Common myeloid progenitor, CD34-positive (primary cell): ENCODE data around the gene TRPM4.

ENCODE experiments used
- CTCF ChIA-PET: fragments of 350-600 bp; sonication (Branson Sonifier 250); formaldehyde crosslinking; loops from one replicate; lab custom pipeline; 2021; ENCODE audit warnings: antibody characterized with exemption; lab: Charles Lee
- POLR2A ChIA-PET: fragments of 350-600 bp; sonication (Branson Sonifier 250); formaldehyde crosslinking; loops from one replicate; lab custom pipeline; 2021; ENCODE audit warnings: antibody characterized with exemption; lab: Charles Lee
- DNase-seq, 3 donors: peaks; one replicate each; pipeline versions ENCODE4 v3.0.0 to v3.0.0-alpha.2; 2013
- H3K27ac ChIP-seq, 2 experiments: 1 replicate in 1 of 2; 2 replicates in 1 of 2; pipeline ENCODE4 v1.7.0; 2013; ENCODE audit warnings: inconsistent platforms in 2 of 2, low read length in 2 of 2, mild to moderate bottlenecking in 2 of 2, low read depth in 1 of 2, moderate library complexity in 1 of 2; ENCODE audit not compliant: severe bottlenecking in 2 of 2, insufficient read depth in 1 of 2, poor library complexity in 1 of 2
- H3K27me3 ChIP-seq, 5 experiments: replicated peaks in 2 of 5; 1 replicate in 3 of 5; 2 replicates in 2 of 5; pipeline versions ENCODE4 v1.6.1 to v1.7.0; 2013; ENCODE audit warnings: low read length in 4 of 5, mild to moderate bottlenecking in 2 of 5, moderate library complexity in 2 of 5, inconsistent platforms in 1 of 5; ENCODE audit not compliant: insufficient read depth in 5 of 5, control insufficient read depth in 4 of 5
- H3K36me3 ChIP-seq, 4 experiments: 1 replicate in 2 of 4; 2 replicates in 2 of 4; pipeline versions ENCODE4 v1.6.1 to v1.7.0; 2013; ENCODE audit warnings: low read length in 3 of 4, control low read depth in 1 of 4, mild to moderate bottlenecking in 1 of 4; ENCODE audit not compliant: control insufficient read depth in 4 of 4, insufficient read depth in 4 of 4
- H3K4me1 ChIP-seq, 4 experiments: 1 replicate in 3 of 4; 2 replicates in 1 of 4; pipeline versions ENCODE4 v1.6.1 to v1.7.1; 2013; ENCODE audit warnings: low read length in 3 of 4, mild to moderate bottlenecking in 3 of 4, control low read depth in 1 of 4, inconsistent platforms in 1 of 4, moderate library complexity in 1 of 4; ENCODE audit not compliant: control insufficient read depth in 4 of 4, insufficient read depth in 4 of 4; ENCODE audit errors: control extremely low read depth in 1 of 4
- H3K4me3 ChIP-seq, 7 experiments: 1 replicate in 4 of 7; 2 replicates in 3 of 7; pipeline versions ENCODE4 v1.5.1 to v1.7.0; 2013; ENCODE audit warnings: mild to moderate bottlenecking in 7 of 7, low read length in 6 of 7, moderate library complexity in 6 of 7, inconsistent platforms in 2 of 7, low read depth in 2 of 7, control low read depth in 1 of 7; ENCODE audit not compliant: insufficient read depth in 4 of 7, control insufficient read depth in 1 of 7; ENCODE audit errors: extremely low read depth in 1 of 7
- H3K9me3 ChIP-seq, 5 experiments: 1 replicate in 4 of 5; 2 replicates in 1 of 5; pipeline versions ENCODE4 v1.6.1 to v1.7.1; 2013; ENCODE audit warnings: low read length in 4 of 5, mild to moderate bottlenecking in 2 of 5, inconsistent platforms in 1 of 5, low read depth in 1 of 5, moderate library complexity in 1 of 5; ENCODE audit not compliant: control insufficient read depth in 4 of 5, insufficient read depth in 2 of 5; ENCODE audit errors: control extremely low read depth in 1 of 5
- WGBS: methylation state at CpG from one replicate; pipeline ENCODE4 v1.1.5; 2013; ENCODE audit not compliant: insufficient coverage; 5-methylcytosine and 5-hydroxymethylcytosine counted together

TRPM4 gene

GRCh38 chr19:49132974-49133609, 24.5 kb upstream of the TRPM4 start:
- ChIA-PET CTCF (interaction anchor here (0.8 to 3.3 kb wide), 4 partner anchors 12 to 35 kb away, joined by 3 to 11 read pairs (median 4); partner anchors contain the start of gene LIN7B), POLR2A (interaction anchor here (0.5 kb wide), 1 partner anchor 61 kb away, joined by 3 read pairs; the partner anchor contains the start of gene KCNA7)
- Histone ChIP-seq H3K9me3 (peaks cover 0 to 2% (median 0%) of the 10 kb centered on the region in 5 experiments), H3K4me1 (peaks cover 0 to 23% (median 15%) of the 10 kb centered on the region in 4 experiments), H3K36me3 (no peaks in the 10 kb centered on the region), H3K4me3 (peak overlapping the region in 5 of 7 experiments; percentile 30 to 83 (median 61)), H3K27me3 (peaks cover 0 to 5% (median 0%) of the 10 kb centered on the region in 5 experiments), H3K27ac (no peak overlapping the region)
- DNase-seq = peak; percentile 50 to 68 (median 55)
- 48% methylated on average over 32 of the region's 49 CpGs for WGBS

GRCh38 chr19:49133621-49134454, 23.8 kb upstream of the TRPM4 start:
- Histone ChIP-seq H3K9me3 (peaks cover 0 to 2% (median 0%) of the 10 kb centered on the region in 5 experiments), H3K36me3 (no peaks in the 10 kb centered on the region), H3K4me3 (peak overlapping the region in 5 of 7 experiments; percentile 30 to 83 (median 61)), H3K27me3 (peaks cover 0 to 5% (median 0%) of the 10 kb centered on the region in 5 experiments), H3K4me1 (peaks cover 0 to 19% (median 8%) of the 10 kb centered on the region in 4 experiments), H3K27ac (no peak overlapping the region)
- WGBS = 35% methylated on average over 41 of the region's 42 CpGs
- ChIA-PET CTCF (interaction anchor here (0.8 to 3.3 kb wide), 8 partner anchors 11 to 88 kb away, joined by 3 to 15 read pairs (median 4); partner anchors contain the start of gene LIN7B), POLR2A (interaction anchor here (0.5 kb wide), 1 partner anchor 62 kb away, joined by 3 read pairs; the partner anchor contains the start of gene KCNA7)
- DNase-seq = peak; percentile 62 to 70 (median 63)

- Histone ChIP-seq H3K27ac (no peak overlapping the region), H3K27me3 (peaks cover 0 to 2% (median 0%) of the 10 kb centered on the region in 5 experiments), H3K4me1 (peaks cover 0 to 18% (median 8%) of the 10 kb centered on the region in 4 experiments), H3K4me3 (no peak overlapping the region), H3K36me3 (no peaks in the 10 kb centered on the region), H3K9me3 (no peaks in the 10 kb centered on the region)
- no peak for DNase-seq
- 100% methylated on average over 2 of the region's 5 CpGs for WGBS
- ChIA-PET CTCF (interaction anchor here (1.2 to 3.2 kb wide), 4 partner anchors 10 to 38 kb away, joined by 3 to 15 read pairs (median 6); no protein-coding TSS in a partner anchor), POLR2A (no interaction called here)
Observed at GRCh38 chr19:49135686-49136085, 21.9 kb upstream of the TRPM4 start.

GRCh38 chr19:49136771-49137171, 20.8 kb upstream of the TRPM4 start:
- Histone ChIP-seq H3K4me3 (no peak overlapping the region), H3K27ac (no peak overlapping the region), H3K36me3 (no peaks in the 10 kb centered on the region), H3K4me1 (peaks cover 0 to 18% (median 8%) of the 10 kb centered on the region in 4 experiments), H3K27me3 (peaks cover 0 to 2% (median 0%) of the 10 kb centered on the region in 5 experiments), H3K9me3 (no peaks in the 10 kb centered on the region)
- no peak for DNase-seq
- ChIA-PET CTCF (interaction anchor here (1.2 to 3.2 kb wide), 3 partner anchors 9 to 39 kb away, joined by 3 to 15 read pairs (median 4); no protein-coding TSS in a partner anchor), POLR2A (no interaction called here)
- WGBS = 100% methylated on average over 8 of the region's 10 CpGs

GRCh38 chr19:49140951-49141350, 16.6 kb upstream of the TRPM4 start:
- H3K9me3 ChIP-seq = no peaks in the 10 kb centered on the region
- no peak for DNase-seq
- 87% methylated on average over 7 of the region's 7 CpGs for WGBS
- ChIA-PET CTCF (interaction anchor here (1.5 to 2.3 kb wide), 2 partner anchors 35 to 43 kb away, joined by 5 to 7 read pairs; no protein-coding TSS in a partner anchor), POLR2A (no interaction called here)
- H3K27ac ChIP-seq = no peak overlapping the region
- peaks cover 0 to 15% (median 11%) of the 10 kb centered on the region in 4 experiments for H3K4me1 ChIP-seq
- no peak overlapping the region for H3K4me3 ChIP-seq
- peaks cover 0 to 2% (median 0%) of the 10 kb centered on the region in 5 experiments for H3K27me3 ChIP-seq
- no peaks in the 10 kb centered on the region for H3K36me3 ChIP-seq

GRCh38 chr19:49141352-49141751, 16.2 kb upstream of the TRPM4 start:
- H3K27ac ChIP-seq = no peak overlapping the region
- DNase-seq = no peak
- CTCF ChIA-PET = interaction anchor here (0.7 to 1.5 kb wide), 2 partner anchors 27 to 43 kb away, joined by 3 to 5 read pairs; no protein-coding TSS in a partner anchor
- POLR2A ChIA-PET = no interaction called here
- no peaks in the 10 kb centered on the region for H3K36me3 ChIP-seq
- WGBS = 74% methylated on average over 4 of the region's 6 CpGs
- H3K4me1 ChIP-seq = peaks cover 0 to 19% (median 14%) of the 10 kb centered on the region in 4 experiments
- H3K27me3 ChIP-seq = peaks cover 0 to 2% (median 0%) of the 10 kb centered on the region in 5 experiments
- no peak overlapping the region for H3K4me3 ChIP-seq
- H3K9me3 ChIP-seq = no peaks in the 10 kb centered on the region
